22Rv1 (cell line): ENCODE data around the gene WWP2.
"Not testable (repeated sequence)": the region's sequence is repeated elsewhere in the genome, so short reads cannot be mapped to it uniquely, and the experiment has no call there.

Experiments used
- CTCF ChIP-seq: fragments of 450-650 bp; IDR thresholded peaks from 2 replicates; pipeline ENCODE4 v1.5.1; 2017; ENCODE audit warnings: mild to moderate bottlenecking
- ZFX ChIP-seq: fragments of 450-650 bp; IDR thresholded peaks from 2 replicates; pipeline ENCODE4 v1.6.1; 2017; ENCODE audit warnings: antibody characterized with exemption, borderline replicate concordance

- not testable (repeated sequence) for TF ChIP-seq CTCF, ZFX
These were observed 181.3 kb downstream of the WWP2 start for GRCh38 chr16:69943241-69944036.
